GM23248 (cell line): Measurements from ENCODE around the gene ZNF407. TPM values are rescaled to one million over a fixed set of nuclear protein-coding genes. Genes with fewer than 3 reads are reported as not detected.

Experiments used
- DNase-seq: peaks from one replicate; pipeline ENCODE4 v3.0.0-alpha.2; 2015
- H2AFZ ChIP-seq: fragments of 200-600 bp; sonication (generic); 2 replicates; pipeline ENCODE4 v1.6.1; 2016; ENCODE audit warnings: antibody characterized with exemption
- H3F3A ChIP-seq: fragments of 200-600 bp; sonication (generic); 2 replicates; pipeline ENCODE4 v1.6.1; 2016; ENCODE audit warnings: mild to moderate bottlenecking, antibody characterized with exemption, mixed run types; ENCODE audit not compliant: insufficient read depth
- H3K27ac ChIP-seq: fragments of 200-600 bp; sonication (generic); 2 replicates; pipeline ENCODE4 v1.5.1; 2016; ENCODE audit warnings: mild to moderate bottlenecking
- H3K27me3 ChIP-seq: fragments of 200-600 bp; sonication (generic); replicated peaks from 2 replicates; pipeline ENCODE4 v1.6.1; 2016; ENCODE audit warnings: mild to moderate bottlenecking; ENCODE audit not compliant: insufficient read depth
- H3K36me3 ChIP-seq: fragments of 200-600 bp; sonication (generic); 2 replicates; pipeline ENCODE4 v1.6.1; 2016; ENCODE audit warnings: low read depth, mild to moderate bottlenecking
- H3K4me1 ChIP-seq: fragments of 200-600 bp; sonication (generic); 2 replicates; pipeline ENCODE4 v1.6.1; 2016; ENCODE audit warnings: mild to moderate bottlenecking; ENCODE audit not compliant: insufficient read depth
- H3K4me2 ChIP-seq: fragments of 200-600 bp; sonication (generic); one replicate; pipeline ENCODE4 v1.6.1; 2016; ENCODE audit warnings: mild to moderate bottlenecking; ENCODE audit not compliant: unreplicated experiment
- H3K4me3 ChIP-seq: fragments of 200-600 bp; sonication (generic); 2 replicates; pipeline ENCODE4 v1.5.1; 2016; ENCODE audit warnings: mild to moderate bottlenecking
- H3K79me2 ChIP-seq: fragments of 200-600 bp; sonication (generic); 2 replicates; pipeline ENCODE4 v1.6.1; 2016; ENCODE audit warnings: mild to moderate bottlenecking; ENCODE audit not compliant: insufficient read depth
- H3K9ac ChIP-seq: fragments of 200-600 bp; sonication (generic); 2 replicates; pipeline ENCODE4 v1.6.1; 2016; ENCODE audit warnings: mild to moderate bottlenecking
- H3K9me2 ChIP-seq: fragments of 200-600 bp; sonication (generic); 2 replicates; pipeline ENCODE4 v1.6.1; 2016; ENCODE audit warnings: mixed run types, mild to moderate bottlenecking, moderate library complexity; ENCODE audit not compliant: insufficient read depth
- H3K9me3 ChIP-seq: fragments of 200-600 bp; sonication (generic); one replicate; pipeline ENCODE4 v1.6.1; 2017; ENCODE audit warnings: low read depth
- H4K20me1 ChIP-seq: fragments of 200-600 bp; sonication (generic); 2 replicates; pipeline ENCODE4 v1.6.0; 2016; ENCODE audit not compliant: insufficient read depth
- EZH2 ChIP-seq: fragments of 200-600 bp; sonication (generic); IDR thresholded peaks from 2 replicates; pipeline ENCODE4 v1.6.1; 2018; ENCODE audit warnings: antibody characterized with exemption, mild to moderate bottlenecking; ENCODE audit not compliant: insufficient read depth, poor library complexity, severe bottlenecking
- EZH2phosphoT487 ChIP-seq: fragments of 200-600 bp; sonication (generic); IDR thresholded peaks from 2 replicates; pipeline ENCODE4 v1.6.1; 2018; ENCODE audit warnings: antibody characterized with exemption, moderate library complexity, mild to moderate bottlenecking, low read depth; ENCODE audit not compliant: insufficient read depth
- WGBS, 2 experiments: methylation state at CpG; one replicate each; pipeline ENCODE4 v1.1.6; 2015 to 2017; ENCODE audit warnings: low lambda C conversion rate in 2 of 2, low coverage in 1 of 2; ENCODE audit errors: missing lambda C conversion rate in 2 of 2; 5-methylcytosine and 5-hydroxymethylcytosine counted together
- in situ Hi-C: fragments of 300-500 bp; cut with MboI; formaldehyde crosslinking; loops from 2 replicates; pipeline ENCODE4 v1.15.0; 2020
- polyA plus RNA-seq: library from polyadenylated mRNA; unstranded; fragments of >200 nt; fragmentation: Nextera tagmentation; extraction: Ambion mirVana; gene quantifications from 2 replicates; pipeline ENCODE4 v1.2.1, GENCODE V29; 2016
- total RNA-seq: library from RNA; depleted of rRNA; stranded (reverse); fragments of >200 nt; shearing (Covaris generic); gene quantifications from 2 replicates; pipeline ENCODE4 v1.2.3, GENCODE V29; 2014

ZNF407 gene
- total and polyA plus RNA-seq, 2 experiments from 2014 or later: 2.6 to 6.3 TPM

GRCh38 chr18:74662622-74663021, 65.0 kb downstream of the ZNF407 start:
- TF ChIP-seq EZH2: no peak
- TF ChIP-seq EZH2phosphoT487: no peak

GRCh38 chr18:74665346-74665745, 67.7 kb downstream of the ZNF407 start:
- DNase-seq: no peak
- Histone ChIP-seq H3K79me2 (no peaks in the 10 kb centered on the region), H3K9me3 (no peaks in the 10 kb centered on the region), H3K9ac (no peak overlapping the region), H3K4me3 (no peak overlapping the region), H3K9me2 (no peaks in the 10 kb centered on the region), H3K36me3 (no peaks in the 10 kb centered on the region), H3F3A (no peaks in the 10 kb centered on the region), H2AFZ (no peak overlapping the region), H3K27ac (no peak overlapping the region), H4K20me1 (no peaks in the 10 kb centered on the region), H3K4me1 (no peaks in the 10 kb centered on the region), H3K4me2 (no peak overlapping the region), H3K27me3 (no peaks in the 10 kb centered on the region)
- whole genome bisulfite sequencing, 2 experiments: 97 to 98% methylated on average over 4 of the region's 4 CpGs
- TF ChIP-seq EZH2 (no peak), EZH2phosphoT487 (no peak)
- in situ Hi-C loops: loop anchor here (10.0 to 25.0 kb wide), 5 partner anchors 299 to 1697 kb away; partner anchors contain the start of genes PTGR3 and TSHZ1

More at GRCh38 chr18:74662622-74663021, 65.0 kb downstream of the ZNF407 start:
- Histone ChIP-seq H3K9ac (no peak overlapping the region), H3K4me1 (no peaks in the 10 kb centered on the region), H3K9me2 (no peaks in the 10 kb centered on the region), H3K27ac (no peak overlapping the region), H3K4me3 (no peak overlapping the region), H3F3A (no peaks in the 10 kb centered on the region), H3K27me3 (no peaks in the 10 kb centered on the region), H4K20me1 (no peaks in the 10 kb centered on the region), H3K4me2 (no peak overlapping the region), H2AFZ (no peak overlapping the region), H3K36me3 (no peaks in the 10 kb centered on the region), H3K79me2 (no peaks in the 10 kb centered on the region), H3K9me3 (no peaks in the 10 kb centered on the region)
- DNase-seq: no peak
- 73 to 77% methylated on average over 2 of the region's 2 CpGs for WGBS, 2 experiments
- in situ Hi-C loops: loop anchor here (10.0 to 25.0 kb wide), 5 partner anchors 302 to 1700 kb away; partner anchors contain the start of genes PTGR3 and TSHZ1

GRCh38 chr18:74665905-74666304, 68.2 kb downstream of the ZNF407 start:
- in situ Hi-C loops: loop anchor here (10.0 to 25.0 kb wide), 5 partner anchors 299 to 1696 kb away; partner anchors contain the start of genes PTGR3 and TSHZ1
- Histone ChIP-seq H3K4me1 (no peaks in the 10 kb centered on the region), H3K9ac (no peak overlapping the region), H3K4me3 (no peak overlapping the region), H3K4me2 (no peak overlapping the region), H3K9me3 (no peaks in the 10 kb centered on the region), H3K27me3 (no peaks in the 10 kb centered on the region), H3K36me3 (no peaks in the 10 kb centered on the region), H3K9me2 (no peaks in the 10 kb centered on the region), H3K79me2 (no peaks in the 10 kb centered on the region), H2AFZ (no peak overlapping the region), H3F3A (no peaks in the 10 kb centered on the region), H4K20me1 (no peaks in the 10 kb centered on the region), H3K27ac (no peak overlapping the region)
- no peak for TF ChIP-seq EZH2phosphoT487
- TF ChIP-seq EZH2: no peak
- 96 to 99% methylated on average over 9 of the region's 9 CpGs for WGBS, 2 experiments
- DNase-seq: no peak

GRCh38 chr18:74669136-74669798, 71.6 kb downstream of the ZNF407 start:
- Histone ChIP-seq H3K27me3 (no peaks in the 10 kb centered on the region), H3K27ac (no peak overlapping the region), H3K4me2 (no peak overlapping the region), H2AFZ (no peak overlapping the region), H3K4me1 (no peaks in the 10 kb centered on the region), H3K9me3 (no peaks in the 10 kb centered on the region), H3K79me2 (no peaks in the 10 kb centered on the region), H3K36me3 (no peaks in the 10 kb centered on the region), H3F3A (no peaks in the 10 kb centered on the region), H3K9ac (no peak overlapping the region), H3K9me2 (no peaks in the 10 kb centered on the region), H3K4me3 (no peak overlapping the region), H4K20me1 (no peaks in the 10 kb centered on the region)
- no peak for TF ChIP-seq EZH2phosphoT487
- no peak for TF ChIP-seq EZH2
- WGBS, 2 experiments: 91 to 93% methylated on average over 8 of the region's 8 CpGs
- in situ Hi-C loops: loop anchor here (10.0 to 25.0 kb wide), 5 partner anchors 296 to 1693 kb away; partner anchors contain the start of genes PTGR3 and TSHZ1
- no peak for DNase-seq
